ENCODE results near the gene PLEKHA1. TPM values are rescaled to one million over a fixed set of nuclear protein-coding genes. Genes with fewer than 3 reads are reported as not detected.

The PLEKHA1 gene
- polyA plus RNA-seq, 1 experiment, result 25.5 TPM

GRCh38 chr10:122478971-122479370, 104.5 kb downstream of the PLEKHA1 start:
- POLR2A ChIA-PET, result no interaction called here

GRCh38 chr10:122480146-122480833, 105.8 kb downstream of the PLEKHA1 start:
- H3K4me3 ChIP-seq (ENCODE audit: low read depth, low read length), result no peak overlapping the region
- POLR2A ChIA-PET, result no interaction called here
- TF ChIP-seq CTCF (IDR thresholded peaks at IDR 0.05; ENCODE audit: low read depth, low read length), result no peak
- no peaks in the 10 kb centered on the region for H3K27me3 ChIP-seq (ENCODE audit: control insufficient read depth, insufficient read depth, low read length)
- CTCF ChIA-PET, result interaction anchor here (1.3 kb wide), 1 partner anchor 10 kb away, joined by 3 read pairs; no protein-coding TSS in a partner anchor
- H3K27ac ChIP-seq (ENCODE audit: low read depth, low read length), result no peak overlapping the region
- no peak for DNase-seq (ENCODE audit: low read depth, low spot score)
- no peaks in the 10 kb centered on the region for H3K9me3 ChIP-seq (ENCODE audit: control insufficient read depth, insufficient read depth, low read length)

More at GRCh38 chr10:122478971-122479370, 104.5 kb downstream of the PLEKHA1 start:
- Histone ChIP-seq H3K9me3 (ENCODE audit: control insufficient read depth, insufficient read depth, low read length) (no peaks in the 10 kb centered on the region), H3K27me3 (ENCODE audit: control insufficient read depth, insufficient read depth, low read length) (no peaks in the 10 kb centered on the region), H3K4me3 (ENCODE audit: low read depth, low read length) (no peak overlapping the region), H3K27ac (ENCODE audit: low read depth, low read length) (no peak overlapping the region)
- no peak for TF ChIP-seq CTCF (IDR thresholded peaks at IDR 0.05; ENCODE audit: low read depth, low read length)
- DNase-seq (ENCODE audit: low read depth, low spot score), result no peak
- CTCF ChIA-PET, result interaction anchor here (1.3 kb wide), 1 partner anchor 12 kb away, joined by 3 read pairs; no protein-coding TSS in a partner anchor

GRCh38 chr10:122481296-122482056, 107.0 kb downstream of the PLEKHA1 start:
- DNase-seq (ENCODE audit: low read depth, low spot score), result no peak
- no peaks in the 10 kb centered on the region for H3K9me3 ChIP-seq (ENCODE audit: control insufficient read depth, insufficient read depth, low read length)
- no peaks in the 10 kb centered on the region for H3K27me3 ChIP-seq (ENCODE audit: control insufficient read depth, insufficient read depth, low read length)
- no peak overlapping the region for H3K4me3 ChIP-seq (ENCODE audit: low read depth, low read length)
- H3K27ac ChIP-seq (ENCODE audit: low read depth, low read length), result no peak overlapping the region
- TF ChIP-seq CTCF (IDR thresholded peaks at IDR 0.05; ENCODE audit: low read depth, low read length), result no peak
- POLR2A ChIA-PET, result no interaction called here
- CTCF ChIA-PET, result interaction anchor here (1.4 kb wide), 1 partner anchor 26 kb away, joined by 3 read pairs; no protein-coding TSS in a partner anchor

Small RNAs within 50 kb of the gene (small RNA-seq; reads per million reads assigned to genes)
- not detected for gene MIR3941 (ENCODE audit: insufficient read length, low read depth)
- not detected for gene RNU6-728P (ENCODE audit: insufficient read length, low read depth)

Other genes starting within 250 kb of the PLEKHA1 start
- not detected in 2 replicates for gene BTBD16, start 103.4 kb upstream of the PLEKHA1 start, polyA plus RNA-seq (2011; rRNA removed)
- not detected in 2 replicates for gene ARMS2, start 79.9 kb downstream of the PLEKHA1 start, polyA plus RNA-seq (2011; rRNA removed)
- 179 and 187 TPM in 2 replicates for gene HTRA1, start 86.8 kb downstream of the PLEKHA1 start, polyA plus RNA-seq (2011; rRNA removed)
- gene DMBT1, start 186.0 kb downstream of the PLEKHA1 start, polyA plus RNA-seq (2011; rRNA removed), result not detected in 2 replicates

All from AG04450 (cell line).